Calu3 (cell line): ENCODE results near the gene IGFBP6. TPM values are rescaled to one million over a fixed set of nuclear protein-coding genes. Genes with fewer than 3 reads are reported as not detected.

Experiments used
- BruUV-seq: library from RNA; stranded (reverse); fragments of 400-500 nt; replicated peaks from 2 replicates; lab custom pipeline; 2021; lab: Mats Ljungman, UMichigan
- CTCF ChIA-PET: fragments of 300-600 bp; sonication (Branson Sonifier 250); formaldehyde crosslinking; loops from one replicate; lab custom pipeline; 2022; ENCODE audit warnings: antibody characterized with exemption; lab: Charles Lee
- DNase-seq: peaks from one replicate; pipeline ENCODE4 v3.0.0; 2022
- H3K27ac Mint-ChIP-seq: one replicate; pipeline ENCODE4 v1.8.0; 2022; ENCODE audit warnings: mixed read lengths; ENCODE audit not compliant: unreplicated experiment
- H3K27me3 Mint-ChIP-seq: one replicate; pipeline ENCODE4 v1.8.0; 2022; ENCODE audit warnings: mixed read lengths; ENCODE audit not compliant: unreplicated experiment
- H3K36me3 Mint-ChIP-seq: one replicate; pipeline ENCODE4 v1.8.0; 2022; ENCODE audit warnings: mild to moderate bottlenecking, moderate library complexity, mixed read lengths; ENCODE audit not compliant: insufficient read depth, unreplicated experiment
- H3K4me1 Mint-ChIP-seq: one replicate; pipeline ENCODE4 v1.8.0; 2022; ENCODE audit warnings: mild to moderate bottlenecking, low read depth, mixed read lengths; ENCODE audit not compliant: unreplicated experiment
- H3K4me3 Mint-ChIP-seq: one replicate; pipeline ENCODE4 v1.8.0; 2022; ENCODE audit warnings: mild to moderate bottlenecking, low read depth, moderate library complexity, mixed read lengths; ENCODE audit not compliant: unreplicated experiment
- H3K9me3 Mint-ChIP-seq: one replicate; pipeline ENCODE4 v1.8.0; 2022; ENCODE audit warnings: low read depth, mixed read lengths; ENCODE audit not compliant: unreplicated experiment
- CTCF ChIP-seq: fragments of 200-600 bp; IDR thresholded peaks from one replicate; pipeline ENCODE4 v1.8.0; 2022; ENCODE audit warnings: antibody characterized with exemption; ENCODE audit not compliant: unreplicated experiment
- intact Hi-C: fragments of 100-400 bp; cut with micrococcal nuclease; formaldehyde crosslinking; loops from one replicate; pipeline ENCODE4 v1.10.0; 2022; ENCODE audit not compliant: unreplicated experiment
- total RNA-seq: library from RNA; stranded (reverse); gene quantifications from 2 replicates; pipeline ENCODE4 v1.2.3, GENCODE V29; 2022

The IGFBP6 gene
- total RNA-seq, 1 experiment from 2014 or later = 25.4 TPM

- Mint-ChIP-seq H3K27ac (peak overlapping the region; percentile 54), H3K4me1 (peaks cover 20% of the 10 kb centered on the region), H3K27me3 (no peaks in the 10 kb centered on the region), H3K9me3 (no peaks in the 10 kb centered on the region), H3K4me3 (no peak overlapping the region), H3K36me3 (peaks cover 20% of the 10 kb centered on the region)
- CTCF ChIA-PET = interaction anchor here (0.6 to 2.1 kb wide), 12 partner anchors 12 to 229 kb away, joined by 3 to 39 read pairs (median 6); partner anchors contain the start of genes CSAD, IGFBP6, PFDN5 and SOAT2
- BruUV-seq = no TSS peak
- intact Hi-C loops = loop anchor here (2.0 to 5.0 kb wide), 2 partner anchors 33 to 126 kb away; no protein-coding TSS in a partner anchor
- peak; percentile 77 for TF ChIP-seq CTCF
- peak; percentile 75 for DNase-seq
These were observed 31.2 kb upstream of the IGFBP6 start for GRCh38 chr12:53065975-53066931.

- no peak for TF ChIP-seq CTCF
- H3K27ac Mint-ChIP-seq = no peak overlapping the region
- no peaks in the 10 kb centered on the region for H3K9me3 Mint-ChIP-seq
- CTCF ChIA-PET = interaction anchor here (0.7 to 2.1 kb wide), 2 partner anchors 32 to 121 kb away, joined by 4 to 39 read pairs; partner anchors contain the start of gene IGFBP6
- peaks cover 9% of the 10 kb centered on the region for H3K4me1 Mint-ChIP-seq
- H3K36me3 Mint-ChIP-seq = peaks cover 13% of the 10 kb centered on the region
- H3K27me3 Mint-ChIP-seq = no peaks in the 10 kb centered on the region
- intact Hi-C loops = loop anchor here (2.0 to 5.0 kb wide), 2 partner anchors 31 to 125 kb away; no protein-coding TSS in a partner anchor
- no peak for DNase-seq
- BruUV-seq = no TSS peak
- H3K4me3 Mint-ChIP-seq = no peak overlapping the region
These were observed 30.1 kb upstream of the IGFBP6 start for GRCh38 chr12:53067074-53067992.

GRCh38 chr12:53067993-53068770, 29.3 kb upstream of the IGFBP6 start:
- Mint-ChIP-seq H3K9me3 (no peaks in the 10 kb centered on the region), H3K36me3 (peaks cover 13% of the 10 kb centered on the region), H3K4me1 (peaks cover 8% of the 10 kb centered on the region), H3K27me3 (no peaks in the 10 kb centered on the region), H3K27ac (no peak overlapping the region), H3K4me3 (no peak overlapping the region)
- CTCF ChIA-PET = no interaction called here
- intact Hi-C loops = loop anchor here (2.0 to 5.0 kb wide), 2 partner anchors 31 to 124 kb away; no protein-coding TSS in a partner anchor
- no TSS peak for BruUV-seq
- TF ChIP-seq CTCF = no peak
- no peak for DNase-seq
